Measurements from ENCODE around the gene NT5DC1.

The NT5DC1 gene

DNA sequence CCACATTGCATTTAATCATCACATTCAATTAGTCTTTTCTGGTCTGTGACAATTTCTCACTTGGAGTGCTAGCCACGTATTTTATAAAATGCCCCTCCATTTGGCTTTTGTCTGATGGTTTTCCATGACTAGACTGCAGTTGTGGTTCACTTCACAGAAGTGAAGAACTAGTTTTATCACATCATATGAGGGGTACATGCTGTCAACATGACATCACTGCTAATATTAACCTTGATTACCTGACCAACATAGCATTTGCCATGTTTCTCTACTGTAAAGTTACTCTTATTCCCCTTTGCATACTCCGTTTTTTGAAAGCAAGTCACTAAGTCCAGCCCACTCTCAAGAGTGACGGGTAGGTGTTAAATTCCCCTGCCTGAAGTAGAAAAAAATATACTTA is 73.3 kb downstream of the NT5DC1 start:
- H3K27ac ChIP-seq (ENCODE audit: low read length), result no peak overlapping the region

DNA sequence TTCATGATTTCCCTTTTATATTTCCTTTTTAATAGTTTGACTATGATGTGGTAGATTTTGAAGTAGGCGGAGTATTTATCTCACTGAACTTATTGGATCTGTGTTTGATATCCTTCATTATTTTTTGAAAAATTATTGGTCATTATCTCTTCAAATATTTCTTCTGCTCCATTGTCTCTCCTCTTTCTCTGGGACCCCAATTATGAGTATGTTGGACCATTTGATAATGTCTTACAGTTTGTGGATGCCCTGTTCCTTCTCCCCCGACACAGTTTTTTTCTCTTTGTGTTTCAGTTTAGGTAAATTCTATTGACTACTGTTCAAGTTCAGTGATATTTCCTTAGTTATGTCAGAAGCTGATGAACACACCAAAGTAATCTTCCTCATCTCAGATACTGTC is 74.7 kb downstream of the NT5DC1 start:
- Histone ChIP-seq H3K4me2 (ENCODE audit: low read depth, low read length) (no peak overlapping the region), H3K4me3 (ENCODE audit: low read length) (no peak overlapping the region), H4K20me1 (ENCODE audit: insufficient read depth, low read length) (no peaks in the 10 kb centered on the region), H2AFZ (ENCODE audit: low read length) (no peak overlapping the region), H3K9ac (ENCODE audit: low read length) (no peak overlapping the region), H3F3A (ENCODE audit: insufficient read depth, low read length) (no peaks in the 10 kb centered on the region), H3K4me1 (ENCODE audit: low read length) (no peaks in the 10 kb centered on the region), H3K9me3 (replicated peaks; ENCODE audit: insufficient read depth, low read length) (no peaks in the 10 kb centered on the region), H3K79me2 (ENCODE audit: low read length) (no peaks in the 10 kb centered on the region), H3K27ac (ENCODE audit: low read length) (no peak overlapping the region), H3K9me2 (replicated peaks; ENCODE audit: insufficient read depth, low read length) (no peaks in the 10 kb centered on the region), H3K36me3 (replicated peaks; ENCODE audit: insufficient read depth, low read length) (no peaks in the 10 kb centered on the region), H3K27me3 (replicated peaks; ENCODE audit: insufficient read depth, low read length) (no peaks in the 10 kb centered on the region)
- DNase-seq, result no peak
- TF ChIP-seq, protein P1, sequence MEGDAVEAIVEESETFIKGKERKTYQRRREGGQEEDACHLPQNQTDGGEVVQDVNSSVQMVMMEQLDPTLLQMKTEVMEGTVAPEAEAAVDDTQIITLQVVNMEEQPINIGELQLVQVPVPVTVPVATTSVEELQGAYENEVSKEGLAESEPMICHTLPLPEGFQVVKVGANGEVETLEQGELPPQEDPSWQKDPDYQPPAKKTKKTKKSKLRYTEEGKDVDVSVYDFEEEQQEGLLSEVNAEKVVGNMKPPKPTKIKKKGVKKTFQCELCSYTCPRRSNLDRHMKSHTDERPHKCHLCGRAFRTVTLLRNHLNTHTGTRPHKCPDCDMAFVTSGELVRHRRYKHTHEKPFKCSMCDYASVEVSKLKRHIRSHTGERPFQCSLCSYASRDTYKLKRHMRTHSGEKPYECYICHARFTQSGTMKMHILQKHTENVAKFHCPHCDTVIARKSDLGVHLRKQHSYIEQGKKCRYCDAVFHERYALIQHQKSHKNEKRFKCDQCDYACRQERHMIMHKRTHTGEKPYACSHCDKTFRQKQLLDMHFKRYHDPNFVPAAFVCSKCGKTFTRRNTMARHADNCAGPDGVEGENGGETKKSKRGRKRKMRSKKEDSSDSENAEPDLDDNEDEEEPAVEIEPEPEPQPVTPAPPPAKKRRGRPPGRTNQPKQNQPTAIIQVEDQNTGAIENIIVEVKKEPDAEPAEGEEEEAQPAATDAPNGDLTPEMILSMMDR (IDR thresholded peaks at IDR 0.05; ENCODE audit: low read length), result no peak
- TF ChIP-seq EZH2 (optimal IDR thresholded peaks at IDR 0.05; ENCODE audit: low read depth, low read length), result no peak
- no peak for TF ChIP-seq EZH2phosphoT487 (IDR thresholded peaks at IDR 0.05; ENCODE audit: low read length)

More for the DNA sequence above, 73.3 kb downstream of the NT5DC1 start:
- DNase-seq, result no peak
- Histone ChIP-seq H3K9me2 (replicated peaks; ENCODE audit: insufficient read depth, low read length) (no peaks in the 10 kb centered on the region), H4K20me1 (ENCODE audit: insufficient read depth, low read length) (no peaks in the 10 kb centered on the region), H3K9me3 (replicated peaks; ENCODE audit: insufficient read depth, low read length) (no peaks in the 10 kb centered on the region), H3K4me3 (ENCODE audit: low read length) (no peak overlapping the region), H3K79me2 (ENCODE audit: low read length) (no peaks in the 10 kb centered on the region), H3K27me3 (replicated peaks; ENCODE audit: insufficient read depth, low read length) (no peaks in the 10 kb centered on the region), H3F3A (ENCODE audit: insufficient read depth, low read length) (no peaks in the 10 kb centered on the region), H3K36me3 (replicated peaks; ENCODE audit: insufficient read depth, low read length) (no peaks in the 10 kb centered on the region), H3K4me1 (ENCODE audit: low read length) (no peaks in the 10 kb centered on the region), H2AFZ (ENCODE audit: low read length) (no peak overlapping the region), H3K4me2 (ENCODE audit: low read depth, low read length) (no peak overlapping the region), H3K9ac (ENCODE audit: low read length) (no peak overlapping the region)
- TF ChIP-seq EZH2phosphoT487 (IDR thresholded peaks at IDR 0.05; ENCODE audit: low read length) (no peak), EZH2 (optimal IDR thresholded peaks at IDR 0.05; ENCODE audit: low read depth, low read length) (no peak)
- TF ChIP-seq, protein P1 (IDR thresholded peaks at IDR 0.05; ENCODE audit: low read length), result no peak

DNA sequence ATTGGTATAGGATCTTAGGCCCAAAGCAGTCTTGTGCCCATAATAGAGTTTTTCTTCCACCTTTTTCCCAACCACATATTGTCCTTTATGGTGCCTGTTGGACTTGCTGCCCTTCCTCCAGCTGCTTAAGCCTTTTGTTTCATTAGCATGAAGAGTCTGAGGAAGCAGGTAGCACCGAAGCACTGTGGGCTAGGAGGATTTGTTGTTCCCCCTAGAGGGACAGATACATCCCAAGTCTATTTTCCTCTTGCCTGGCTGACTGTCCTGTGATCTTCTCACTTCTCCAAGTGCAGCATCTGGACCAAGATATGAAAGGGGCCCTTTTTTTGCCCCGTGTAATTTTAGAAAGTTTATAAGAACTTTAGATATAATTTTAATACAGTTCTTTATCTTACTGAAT is 75.9 kb downstream of the NT5DC1 start:
- H3K27me3 ChIP-seq (replicated peaks; ENCODE audit: insufficient read depth, low read length), result no peaks in the 10 kb centered on the region
- H3K4me3 ChIP-seq (ENCODE audit: low read length), result no peak overlapping the region
- no peaks in the 10 kb centered on the region for H3K4me1 ChIP-seq (ENCODE audit: low read length)
- H3K9me3 ChIP-seq (replicated peaks; ENCODE audit: insufficient read depth, low read length), result no peaks in the 10 kb centered on the region
- H3K27ac ChIP-seq (ENCODE audit: low read length), result no peak overlapping the region
- H3K79me2 ChIP-seq (ENCODE audit: low read length), result no peaks in the 10 kb centered on the region
- H3K4me2 ChIP-seq (ENCODE audit: low read depth, low read length), result no peak overlapping the region
- no peaks in the 10 kb centered on the region for H3K36me3 ChIP-seq (replicated peaks; ENCODE audit: insufficient read depth, low read length)
- TF ChIP-seq, protein P1 (IDR thresholded peaks at IDR 0.05; ENCODE audit: low read length), result no peak
- TF ChIP-seq EZH2phosphoT487 (IDR thresholded peaks at IDR 0.05; ENCODE audit: low read length), result no peak
- TF ChIP-seq EZH2 (optimal IDR thresholded peaks at IDR 0.05; ENCODE audit: low read depth, low read length), result no peak
- H2AFZ ChIP-seq (ENCODE audit: low read length), result no peak overlapping the region
- no peaks in the 10 kb centered on the region for H4K20me1 ChIP-seq (ENCODE audit: insufficient read depth, low read length)
- H3F3A ChIP-seq (ENCODE audit: insufficient read depth, low read length), result no peaks in the 10 kb centered on the region
- no peaks in the 10 kb centered on the region for H3K9me2 ChIP-seq (replicated peaks; ENCODE audit: insufficient read depth, low read length)
- no peak for DNase-seq
- no peak overlapping the region for H3K9ac ChIP-seq (ENCODE audit: low read length)
